Fibroblast of villous mesenchyme (primary cell): Measurements from ENCODE around the gene CLTA. TPM values are rescaled to one million over a fixed set of nuclear protein-coding genes. Genes with fewer than 3 reads are reported as not detected.

Experiments
- DNase-seq: peaks from one replicate; pipeline ENCODE4 v3.0.0-alpha.2; 2010; ENCODE audit warnings: low read depth
- H3K4me3 ChIP-seq: 2 replicates; pipeline ENCODE4 v1.5.1; 2011; ENCODE audit warnings: low read depth, mild to moderate bottlenecking, low read length
- CTCF ChIP-seq: IDR thresholded peaks from 2 replicates; pipeline ENCODE4 v1.5.1; 2012; ENCODE audit warnings: low read depth, mild to moderate bottlenecking, low read length; ENCODE audit not compliant: insufficient read depth
- total RNA-seq: library from RNA; depleted of rRNA; stranded (reverse); fragments of >200 nt; gene quantifications from 2 replicates; pipeline ENCODE4 v1.2.3, GENCODE V29; 2012

Gene CLTA
- total RNA-seq, 1 donor = 194 TPM

GRCh38 chr9:36207016-36207415, 16.3 kb downstream of the CLTA start:
- TF ChIP-seq CTCF = no peak
- no peak overlapping the region for H3K4me3 ChIP-seq
- no peak for DNase-seq

GRCh38 chr9:36207546-36208012, 16.9 kb downstream of the CLTA start:
- peak; percentile 57 for DNase-seq
- H3K4me3 ChIP-seq = no peak overlapping the region
- TF ChIP-seq CTCF = no peak

GRCh38 chr9:36208521-36209253, 18.0 kb downstream of the CLTA start:
- H3K4me3 ChIP-seq = no peak overlapping the region
- DNase-seq = no peak
- TF ChIP-seq CTCF = no peak

GRCh38 chr9:36210722-36211121, 20.0 kb downstream of the CLTA start:
- no peak for DNase-seq
- no peak for TF ChIP-seq CTCF
- H3K4me3 ChIP-seq = no peak overlapping the region

- DNase-seq = no peak
- no peak overlapping the region for H3K4me3 ChIP-seq
- TF ChIP-seq CTCF = no peak
These were observed 20.8 kb downstream of the CLTA start for GRCh38 chr9:36211510-36211909.

- no peak for TF ChIP-seq CTCF
- DNase-seq = no peak
- no peak overlapping the region for H3K4me3 ChIP-seq
These were observed 22.7 kb downstream of the CLTA start for GRCh38 chr9:36213387-36213786.

- DNase-seq = no peak
- TF ChIP-seq CTCF = no peak
- no peak overlapping the region for H3K4me3 ChIP-seq
These were observed 23.3 kb downstream of the CLTA start for GRCh38 chr9:36213989-36214388.
